ENCODE results near the gene SERF2.
A peak's percentile ranks its signal among the peaks of the same experiment; 100 is the strongest.

DNA sequence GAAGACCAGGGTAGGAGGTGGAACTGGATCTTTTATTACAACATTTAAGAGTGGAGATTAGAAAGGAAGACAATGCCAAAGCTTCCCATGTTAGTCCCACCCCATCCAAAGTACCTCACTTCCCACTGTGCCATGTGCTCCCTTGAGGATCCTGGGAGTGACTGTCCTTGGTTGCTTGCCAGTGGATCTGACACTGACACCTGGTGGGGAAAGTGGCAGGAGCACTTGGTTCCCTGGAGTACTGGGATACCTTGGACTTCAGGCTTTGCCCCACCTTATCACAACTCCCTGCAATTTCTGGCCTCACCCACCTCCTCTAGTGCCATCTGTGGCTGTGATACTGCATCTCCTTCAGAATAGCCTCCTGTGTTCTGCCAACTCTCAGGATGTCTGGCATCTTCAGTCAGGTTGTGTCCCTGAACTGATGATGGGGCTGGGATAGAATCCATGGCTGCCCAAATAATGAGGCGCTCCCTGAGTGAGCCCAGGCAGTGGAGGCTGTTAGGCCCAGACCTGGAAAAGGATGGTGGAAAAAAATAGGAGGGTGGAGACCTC lies 16.6 kb upstream of the SERF2 start:
- TF ChIP-seq, protein P1, sequence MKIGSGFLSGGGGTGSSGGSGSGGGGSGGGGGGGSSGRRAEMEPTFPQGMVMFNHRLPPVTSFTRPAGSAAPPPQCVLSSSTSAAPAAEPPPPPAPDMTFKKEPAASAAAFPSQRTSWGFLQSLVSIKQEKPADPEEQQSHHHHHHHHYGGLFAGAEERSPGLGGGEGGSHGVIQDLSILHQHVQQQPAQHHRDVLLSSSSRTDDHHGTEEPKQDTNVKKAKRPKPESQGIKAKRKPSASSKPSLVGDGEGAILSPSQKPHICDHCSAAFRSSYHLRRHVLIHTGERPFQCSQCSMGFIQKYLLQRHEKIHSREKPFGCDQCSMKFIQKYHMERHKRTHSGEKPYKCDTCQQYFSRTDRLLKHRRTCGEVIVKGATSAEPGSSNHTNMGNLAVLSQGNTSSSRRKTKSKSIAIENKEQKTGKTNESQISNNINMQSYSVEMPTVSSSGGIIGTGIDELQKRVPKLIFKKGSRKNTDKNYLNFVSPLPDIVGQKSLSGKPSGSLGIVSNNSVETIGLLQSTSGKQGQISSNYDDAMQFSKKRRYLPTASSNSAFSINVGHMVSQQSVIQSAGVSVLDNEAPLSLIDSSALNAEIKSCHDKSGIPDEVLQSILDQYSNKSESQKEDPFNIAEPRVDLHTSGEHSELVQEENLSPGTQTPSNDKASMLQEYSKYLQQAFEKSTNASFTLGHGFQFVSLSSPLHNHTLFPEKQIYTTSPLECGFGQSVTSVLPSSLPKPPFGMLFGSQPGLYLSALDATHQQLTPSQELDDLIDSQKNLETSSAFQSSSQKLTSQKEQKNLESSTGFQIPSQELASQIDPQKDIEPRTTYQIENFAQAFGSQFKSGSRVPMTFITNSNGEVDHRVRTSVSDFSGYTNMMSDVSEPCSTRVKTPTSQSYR (CRISPR knock-in tag; IDR thresholded peaks at IDR 0.05; ENCODE audit: borderline replicate concordance), result no peak
- TF ChIP-seq, protein P2, sequence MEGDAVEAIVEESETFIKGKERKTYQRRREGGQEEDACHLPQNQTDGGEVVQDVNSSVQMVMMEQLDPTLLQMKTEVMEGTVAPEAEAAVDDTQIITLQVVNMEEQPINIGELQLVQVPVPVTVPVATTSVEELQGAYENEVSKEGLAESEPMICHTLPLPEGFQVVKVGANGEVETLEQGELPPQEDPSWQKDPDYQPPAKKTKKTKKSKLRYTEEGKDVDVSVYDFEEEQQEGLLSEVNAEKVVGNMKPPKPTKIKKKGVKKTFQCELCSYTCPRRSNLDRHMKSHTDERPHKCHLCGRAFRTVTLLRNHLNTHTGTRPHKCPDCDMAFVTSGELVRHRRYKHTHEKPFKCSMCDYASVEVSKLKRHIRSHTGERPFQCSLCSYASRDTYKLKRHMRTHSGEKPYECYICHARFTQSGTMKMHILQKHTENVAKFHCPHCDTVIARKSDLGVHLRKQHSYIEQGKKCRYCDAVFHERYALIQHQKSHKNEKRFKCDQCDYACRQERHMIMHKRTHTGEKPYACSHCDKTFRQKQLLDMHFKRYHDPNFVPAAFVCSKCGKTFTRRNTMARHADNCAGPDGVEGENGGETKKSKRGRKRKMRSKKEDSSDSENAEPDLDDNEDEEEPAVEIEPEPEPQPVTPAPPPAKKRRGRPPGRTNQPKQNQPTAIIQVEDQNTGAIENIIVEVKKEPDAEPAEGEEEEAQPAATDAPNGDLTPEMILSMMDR (CRISPR knock-in tag; IDR thresholded peaks at IDR 0.05), result peak; percentile 88
- no peak for TF ChIP-seq KLF13 (CRISPR knock-in tag; IDR thresholded peaks at IDR 0.05)

All from HepG2 (cell line).